ENCODE results near the gene BAG2. TPM values are rescaled to one million over a fixed set of nuclear protein-coding genes. Genes with fewer than 3 reads are reported as not detected.
A peak's percentile ranks its signal among the peaks of the same experiment; 100 is the strongest.

BAG2 gene
- polyA plus RNA-seq, 2 of the 4 experiments (the other 2 are of a cell fraction), result 9.5 to 13.9 TPM

- WGBS (ENCODE audit: missing lambda C conversion rate), result 84% methylated on average over 2 of the region's 2 CpGs
- DNase-seq (ENCODE audit: low read depth in 1 of 2, low spot score in 1 of 2) (no peak), FAIRE-seq (no peak), ATAC-seq (no peak)
- Histone ChIP-seq H3K9me3 (no peaks in the 10 kb centered on the region), H3K4me3 (no peak overlapping the region), H3K4me1 (peaks cover 15% of the 10 kb centered on the region; the same call in 2 of the 3 replicates), H3K4me2 (no peak overlapping the region), H3K27ac (no peak overlapping the region)
- TF ChIP-seq KDM1A (IDR thresholded peaks at IDR 0.05; ENCODE audit: low read depth), result no peak
- TF ChIP-seq RCOR1 (IDR thresholded peaks at IDR 0.05; ENCODE audit: low read depth, low read length), result no peak
- TF ChIP-seq CTCF (IDR thresholded peaks at IDR 0.05), result no peak
- no peak for TF ChIP-seq GATA3 (IDR thresholded peaks at IDR 0.05; ENCODE audit: borderline replicate concordance)
- no peak for TF ChIP-seq E2F6 (IDR thresholded peaks at IDR 0.05; ENCODE audit: borderline replicate concordance, low read depth)
- no peak for TF ChIP-seq HEYL (CRISPR knock-in tag; IDR thresholded peaks at IDR 0.05)
- no peak for TF ChIP-seq MYC (IDR thresholded peaks at IDR 0.05; ENCODE audit: borderline replicate concordance, low read length)
- no peak for TF ChIP-seq POLR2AphosphoS2 (conservative IDR thresholded peaks at IDR 0.05; ENCODE audit: low read length)
- no peak for TF ChIP-seq MAFK (IDR thresholded peaks at IDR 0.05; ENCODE audit: partially characterized antibody)
- TF ChIP-seq EHMT2 (IDR thresholded peaks at IDR 0.05; ENCODE audit: low read depth), result no peak
- ChIA-PET POLR2A (no interaction called here), CTCF (no interaction called here)
These were observed 34.8 kb upstream of the BAG2 start for GRCh38 chr6:57137350-57137749.

GRCh38 chr6:57138026-57138425 is 34.1 kb upstream of the BAG2 start:
- WGBS (ENCODE audit: missing lambda C conversion rate), result 94% methylated on average over 11 of the region's 11 CpGs
- ATAC-seq, result no peak

GRCh38 chr6:57141451-57142177 is 30.5 kb upstream of the BAG2 start:
- TF ChIP-seq JUNB (IDR thresholded peaks at IDR 0.05) (no peak), EHMT2 (IDR thresholded peaks at IDR 0.05; ENCODE audit: low read depth) (no peak), ESRRA (IDR thresholded peaks at IDR 0.05; ENCODE audit: borderline replicate concordance, low read length) (no peak), PHF8 (IDR thresholded peaks at IDR 0.05; ENCODE audit: borderline replicate concordance, low read depth) (no peak), HES2 (IDR thresholded peaks at IDR 0.05) (no peak), REST (IDR thresholded peaks at IDR 0.05) (no peak), MAZ (IDR thresholded peaks at IDR 0.05; ENCODE audit: borderline replicate concordance, low read depth, low read length) (no peak)
- Histone ChIP-seq H3K4me1 (peaks cover 15% of the 10 kb centered on the region; the same call in 2 of the 3 replicates), H3K9me3 (no peaks in the 10 kb centered on the region), H3K4me3 (no peak overlapping the region), H3K4me2 (peak overlapping the region; percentile 38; the same call in 2 of the 3 replicates), H3K27ac (no peak overlapping the region)
- FAIRE-seq, result no peak
- DNase-seq (ENCODE audit: low read depth in 1 of 2, low spot score in 1 of 2), result no peak
- WGBS (ENCODE audit: missing lambda C conversion rate), result 47% methylated on average over 4 of the region's 4 CpGs
- ChIA-PET POLR2A (no interaction called here), CTCF (no interaction called here)
- ATAC-seq, result no peak

More at GRCh38 chr6:57138026-57138425, 34.1 kb upstream of the BAG2 start:
- H3K9me3 ChIP-seq, result no peaks in the 10 kb centered on the region
- TF ChIP-seq JUNB (IDR thresholded peaks at IDR 0.05) (no peak), HOXB13 (CRISPR knock-in tag; IDR thresholded peaks at IDR 0.05; ENCODE audit: low read depth) (no peak), ATOH8 (CRISPR knock-in tag; IDR thresholded peaks at IDR 0.05; ENCODE audit: low read depth) (no peak), CBX8 (IDR thresholded peaks at IDR 0.05) (no peak)
- FAIRE-seq (no peak), DNase-seq (ENCODE audit: low read depth in 1 of 2, low spot score in 1 of 2) (no peak)
- POLR2A ChIA-PET, result no interaction called here
- H3K4me1 ChIP-seq, result peaks cover 15% of the 10 kb centered on the region; the same call in 2 of the 3 replicates
- no peak overlapping the region for H3K4me2 ChIP-seq
- no peak overlapping the region for H3K27ac ChIP-seq
- H3K4me3 ChIP-seq, result no peak overlapping the region
- CTCF ChIA-PET, result no interaction called here
